ENCODE measurements around the gene FAM186B. TPM values are rescaled to one million over a fixed set of nuclear protein-coding genes. Genes with fewer than 3 reads are reported as not detected.

FAM186B gene
- polyA plus RNA-seq, 4 donors, result 0.37 to 1.0 TPM; not detected in 2

DNA sequence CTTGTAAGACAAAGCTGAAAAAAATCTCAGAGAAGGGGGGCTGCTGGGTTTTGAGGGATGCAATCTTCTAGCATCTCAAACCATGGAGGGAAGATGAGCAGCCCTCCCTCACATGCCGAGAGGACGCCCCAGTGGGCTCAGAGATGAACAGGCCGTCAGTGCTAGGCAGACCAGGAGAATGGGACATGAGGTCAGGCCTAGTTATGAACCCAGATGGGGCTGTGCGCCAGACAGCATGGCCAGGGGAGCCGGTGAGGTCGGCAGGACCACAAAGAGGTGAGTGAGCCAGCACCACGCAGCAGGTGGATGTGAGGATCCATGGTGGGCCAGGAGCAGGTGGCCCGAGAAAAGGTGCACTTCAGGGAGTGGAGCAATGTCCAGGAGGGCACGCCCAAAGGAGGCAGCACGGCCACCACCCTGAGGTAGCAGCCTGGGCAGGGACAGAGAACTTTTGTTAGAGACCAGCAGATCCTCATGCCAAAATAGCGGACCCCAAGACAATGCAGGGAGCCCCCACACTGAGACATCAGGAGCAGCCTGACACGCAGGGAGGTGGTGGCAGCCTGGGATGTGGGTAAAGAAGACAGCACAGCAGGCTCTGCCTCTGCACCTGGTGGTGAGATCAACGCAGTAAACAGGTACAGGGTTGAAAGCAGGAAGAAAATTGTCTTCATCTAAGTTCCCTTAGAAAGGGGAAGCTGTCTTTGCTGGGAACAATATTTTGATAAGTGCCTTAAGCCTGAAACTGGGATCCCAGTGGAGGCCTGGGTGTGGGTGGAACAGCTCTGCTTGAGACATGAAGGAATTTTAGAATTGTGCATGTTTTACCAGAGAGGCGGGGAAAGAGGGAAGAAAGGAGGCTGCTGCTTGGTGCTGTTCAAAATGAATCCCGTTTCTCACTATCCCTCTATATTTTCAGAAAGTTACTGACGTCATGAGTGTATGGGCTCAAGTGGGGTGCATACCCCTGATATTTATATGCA lies 19.7 kb downstream of the FAM186B start:
- H3K36me3 ChIP-seq (ENCODE audit: control insufficient read depth in 3 of 3, insufficient read depth in 2 of 3, low read depth in 1 of 3, low read length in 3 of 3), result peaks cover 0 to 48% (median 0%) of the 10 kb centered on the region in 3 donors
- H3K4me3 ChIP-seq (ENCODE audit: low read depth in 1 of 3, low read length in 3 of 3), result no peak overlapping the region
- DNase-seq, result no peak
- H3K27ac ChIP-seq (ENCODE audit: low read depth in 1 of 3, low read length in 2 of 3), result no peak overlapping the region
- peaks cover 0 to 6% (median 0%) of the 10 kb centered on the region in 3 donors for H3K4me1 ChIP-seq (ENCODE audit: control insufficient read depth in 3 of 3, insufficient read depth in 2 of 3, low read depth in 1 of 3, low read length in 2 of 3)
- FAIRE-seq, result no peak
- no peaks in the 10 kb centered on the region for H3K27me3 ChIP-seq (ENCODE audit: control insufficient read depth in 3 of 3, insufficient read depth in 3 of 3, low read length in 3 of 3)
- WGBS, 3 donors, result 72 to 84% (median 82%) methylated on average over 16 of the region's 16 CpGs
- no peaks in the 10 kb centered on the region for H3K9me3 ChIP-seq (ENCODE audit: control insufficient read depth in 2 of 2, insufficient read depth in 1 of 2, low read depth in 1 of 2, low read length in 1 of 2)

DNA sequence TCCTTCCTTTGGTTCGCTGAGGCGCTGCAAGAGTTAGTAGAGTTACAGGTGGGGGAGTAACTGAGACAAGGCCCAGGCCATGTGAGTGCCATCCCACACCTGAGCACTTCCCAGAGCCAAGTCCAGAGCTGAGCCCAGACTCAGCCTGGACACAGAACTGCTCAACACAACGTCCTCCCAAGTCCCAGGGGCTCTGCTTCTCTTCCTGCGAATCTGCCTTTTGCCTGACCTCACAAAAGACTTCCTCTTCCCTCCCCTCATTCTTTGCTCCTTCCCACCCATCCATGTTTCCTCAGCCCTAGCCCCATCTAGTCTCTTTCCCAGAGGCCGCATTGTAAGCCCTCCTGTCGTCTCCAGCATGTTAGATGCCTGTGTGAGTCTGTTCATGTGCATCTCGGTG lies 20.8 kb downstream of the FAM186B start:
- Histone ChIP-seq H3K9me3 (ENCODE audit: control insufficient read depth in 2 of 2, insufficient read depth in 1 of 2, low read depth in 1 of 2, low read length in 1 of 2) (no peaks in the 10 kb centered on the region), H3K4me1 (ENCODE audit: control insufficient read depth in 3 of 3, insufficient read depth in 2 of 3, low read depth in 1 of 3, low read length in 2 of 3) (peaks cover 0 to 6% (median 0%) of the 10 kb centered on the region in 3 donors), H3K36me3 (ENCODE audit: control insufficient read depth in 3 of 3, insufficient read depth in 2 of 3, low read depth in 1 of 3, low read length in 3 of 3) (peaks cover 0 to 48% (median 0%) of the 10 kb centered on the region in 3 donors), H3K27me3 (ENCODE audit: control insufficient read depth in 3 of 3, insufficient read depth in 3 of 3, low read length in 3 of 3) (no peaks in the 10 kb centered on the region), H3K27ac (ENCODE audit: low read depth in 1 of 3, low read length in 2 of 3) (no peak overlapping the region), H3K4me3 (ENCODE audit: low read depth in 1 of 3, low read length in 3 of 3) (no peak overlapping the region)
- 83 to 95% (median 92%) methylated on average over 7 of the region's 7 CpGs for WGBS, 3 donors
- FAIRE-seq (no peak), DNase-seq (no peak)

DNA sequence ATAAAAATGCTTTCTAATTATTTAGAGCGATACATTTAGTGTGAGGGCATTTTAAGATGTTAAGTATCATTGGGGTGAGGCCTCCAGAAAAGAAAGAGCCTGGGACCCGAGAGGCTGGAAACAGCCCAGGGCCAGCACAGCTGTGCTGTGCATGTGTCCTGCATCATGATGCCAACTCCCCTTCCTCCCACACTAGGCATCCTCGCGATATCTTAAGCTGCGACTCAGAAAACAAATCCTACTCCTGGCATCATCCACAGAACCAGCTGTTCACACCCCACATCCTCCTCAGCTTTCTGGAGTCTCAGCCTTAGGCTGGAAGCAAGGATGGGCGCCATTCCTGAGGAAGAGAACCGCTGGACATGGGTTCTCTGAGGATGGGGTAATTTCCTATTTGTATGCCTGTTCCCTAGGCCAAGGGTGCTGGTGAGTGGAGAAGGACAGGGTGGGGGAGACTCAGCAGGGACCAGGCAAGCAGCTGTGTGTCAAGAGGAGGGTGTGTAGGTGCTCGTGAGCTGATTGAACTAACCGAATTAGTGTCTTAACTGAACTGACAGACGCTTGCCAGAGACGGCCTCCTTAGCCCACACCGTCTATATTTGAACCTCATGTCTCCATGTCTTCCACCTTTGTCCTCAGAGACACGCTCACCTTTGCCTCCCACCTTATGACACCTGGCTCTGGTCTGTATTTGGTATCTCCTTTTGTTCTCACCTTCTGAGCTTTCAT lies 21.9 kb downstream of the FAM186B start:
- peaks cover 0 to 46% (median 0%) of the 10 kb centered on the region in 3 donors for H3K36me3 ChIP-seq (ENCODE audit: control insufficient read depth in 3 of 3, insufficient read depth in 2 of 3, low read depth in 1 of 3, low read length in 3 of 3)
- no peak overlapping the region for H3K4me3 ChIP-seq (ENCODE audit: low read depth in 1 of 3, low read length in 3 of 3)
- H3K4me1 ChIP-seq (ENCODE audit: control insufficient read depth in 3 of 3, insufficient read depth in 2 of 3, low read depth in 1 of 3, low read length in 2 of 3), result peaks cover 0 to 6% (median 0%) of the 10 kb centered on the region in 3 donors
- DNase-seq (no peak), FAIRE-seq (no peak)
- H3K27ac ChIP-seq (ENCODE audit: low read depth in 1 of 3, low read length in 2 of 3), result no peak overlapping the region
- H3K27me3 ChIP-seq (ENCODE audit: control insufficient read depth in 3 of 3, insufficient read depth in 3 of 3, low read length in 3 of 3), result no peaks in the 10 kb centered on the region
- WGBS, 3 donors, result 80 to 93% (median 84%) methylated on average over 13 of the region's 13 CpGs
- no peaks in the 10 kb centered on the region for H3K9me3 ChIP-seq (ENCODE audit: control insufficient read depth in 2 of 2, insufficient read depth in 1 of 2, low read depth in 1 of 2, low read length in 1 of 2)

DNA sequence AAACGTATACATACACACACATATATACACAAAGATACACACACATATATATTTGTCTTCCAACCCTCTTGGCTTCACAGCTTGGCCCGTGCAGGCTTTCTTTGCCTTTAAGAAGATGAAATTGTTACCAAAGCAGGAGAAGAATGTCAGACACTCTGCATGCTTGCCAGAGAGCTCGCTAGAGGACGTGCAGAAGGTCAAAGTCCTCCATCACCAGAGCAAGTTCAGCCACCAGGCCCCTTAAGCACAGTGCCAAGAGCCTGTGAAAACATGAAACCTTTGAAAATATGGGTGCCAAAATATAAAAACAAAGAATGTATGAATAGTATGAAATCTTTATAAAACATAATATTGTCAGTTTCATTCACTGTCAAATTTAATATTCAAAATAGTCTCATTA lies 22.6 kb downstream of the FAM186B start:
- no peaks in the 10 kb centered on the region for H3K9me3 ChIP-seq (ENCODE audit: control insufficient read depth in 2 of 2, insufficient read depth in 1 of 2, low read depth in 1 of 2, low read length in 1 of 2)
- no peak for FAIRE-seq
- no peak overlapping the region for H3K27ac ChIP-seq (ENCODE audit: low read depth in 1 of 3, low read length in 2 of 3)
- WGBS, 3 donors, result 28 to 52% (median 34%) methylated on average over 4 of the region's 4 CpGs
- no peaks in the 10 kb centered on the region for H3K27me3 ChIP-seq (ENCODE audit: control insufficient read depth in 3 of 3, insufficient read depth in 3 of 3, low read length in 3 of 3)
- no peak overlapping the region for H3K4me3 ChIP-seq (ENCODE audit: low read depth in 1 of 3, low read length in 3 of 3)
- peaks cover 0 to 6% (median 0%) of the 10 kb centered on the region in 3 donors for H3K4me1 ChIP-seq (ENCODE audit: control insufficient read depth in 3 of 3, insufficient read depth in 2 of 3, low read depth in 1 of 3, low read length in 2 of 3)
- peaks cover 0 to 39% (median 0%) of the 10 kb centered on the region in 3 donors for H3K36me3 ChIP-seq (ENCODE audit: control insufficient read depth in 3 of 3, insufficient read depth in 2 of 3, low read depth in 1 of 3, low read length in 3 of 3)
- DNase-seq, result peak; percentile 7 to 30

DNA sequence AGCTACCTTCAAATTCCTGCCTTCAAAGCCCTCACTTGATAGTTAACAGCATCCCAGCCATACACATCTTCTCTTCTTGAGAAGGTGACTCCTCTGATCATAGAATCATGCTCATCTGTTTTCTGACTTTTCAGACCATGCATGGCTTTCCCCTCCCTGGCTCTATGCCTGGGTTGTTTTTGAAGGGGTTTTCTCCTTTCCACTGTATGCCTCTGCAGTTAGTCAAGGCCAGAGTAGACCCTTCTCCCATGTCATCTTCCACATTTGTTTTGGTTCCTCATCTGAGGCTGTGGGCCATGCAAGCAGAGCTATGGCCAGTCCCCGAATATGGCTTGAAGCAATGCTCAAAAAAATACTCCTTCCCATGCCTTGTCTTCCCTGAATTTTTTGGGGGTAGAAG lies 23.2 kb downstream of the FAM186B start:
- peaks cover 0 to 36% (median 0%) of the 10 kb centered on the region in 3 donors for H3K36me3 ChIP-seq (ENCODE audit: control insufficient read depth in 3 of 3, insufficient read depth in 2 of 3, low read depth in 1 of 3, low read length in 3 of 3)
- H3K27ac ChIP-seq (ENCODE audit: low read depth in 1 of 3, low read length in 2 of 3), result no peak overlapping the region
- 71 to 88% (median 79%) methylated on average over 1 of the region's 1 CpG for WGBS, 3 donors
- no peak for FAIRE-seq
- H3K9me3 ChIP-seq (ENCODE audit: control insufficient read depth in 2 of 2, insufficient read depth in 1 of 2, low read depth in 1 of 2, low read length in 1 of 2), result no peaks in the 10 kb centered on the region
- H3K4me1 ChIP-seq (ENCODE audit: control insufficient read depth in 3 of 3, insufficient read depth in 2 of 3, low read depth in 1 of 3, low read length in 2 of 3), result peaks cover 0 to 6% (median 0%) of the 10 kb centered on the region in 3 donors
- no peak for DNase-seq
- H3K4me3 ChIP-seq (ENCODE audit: low read depth in 1 of 3, low read length in 3 of 3), result no peak overlapping the region
- H3K27me3 ChIP-seq (ENCODE audit: control insufficient read depth in 3 of 3, insufficient read depth in 3 of 3, low read length in 3 of 3), result no peaks in the 10 kb centered on the region

DNA sequence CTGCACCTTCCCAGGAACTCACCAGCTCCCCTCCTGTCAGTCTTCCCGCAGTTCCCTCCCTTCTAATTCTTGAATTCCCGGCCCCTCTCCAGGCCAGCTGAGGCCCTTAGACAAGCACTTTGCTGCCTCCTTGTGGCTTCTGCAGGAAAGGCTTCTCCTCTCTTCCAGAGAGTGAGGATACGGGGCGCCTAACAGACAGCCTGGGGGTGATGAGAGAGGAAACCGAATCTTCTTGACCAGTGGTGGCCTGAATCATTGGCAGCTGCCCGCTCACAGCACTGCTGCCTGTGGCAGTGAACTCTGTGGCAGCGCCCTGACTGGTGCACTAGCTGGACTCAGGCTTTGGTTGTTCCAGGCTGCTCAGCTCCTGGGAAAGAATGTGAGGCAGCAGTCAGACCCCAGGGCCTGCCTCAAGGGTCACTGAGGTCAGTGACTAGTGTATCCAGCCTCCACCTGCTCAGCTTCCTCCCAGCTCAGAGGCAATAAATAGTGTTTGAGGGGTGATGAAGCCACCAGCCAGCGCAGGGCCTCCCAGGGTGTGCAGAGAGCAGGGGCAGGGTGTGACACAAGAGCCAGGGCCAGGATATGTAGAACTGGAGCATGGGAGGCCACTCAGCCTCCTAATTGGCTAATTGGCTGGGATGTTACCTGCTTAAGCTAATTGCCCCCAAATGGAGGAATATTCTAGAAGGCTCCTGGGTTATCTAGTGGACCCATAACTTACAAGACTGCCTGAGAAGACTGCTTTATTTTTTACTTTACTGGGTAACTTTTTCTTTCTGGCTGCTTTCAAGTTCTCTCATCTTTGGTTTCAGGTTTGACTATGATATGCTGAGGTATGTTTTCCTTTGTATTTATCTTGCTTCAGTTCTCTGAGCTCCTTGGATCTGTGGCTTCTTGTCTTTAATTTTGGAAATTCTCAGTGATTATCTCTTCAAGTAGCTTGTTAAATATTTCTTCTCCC lies 24.6 kb downstream of the FAM186B start:
- Histone ChIP-seq H3K4me3 (ENCODE audit: low read depth in 1 of 3, low read length in 3 of 3) (no peak overlapping the region), H3K27me3 (ENCODE audit: control insufficient read depth in 3 of 3, insufficient read depth in 3 of 3, low read length in 3 of 3) (no peaks in the 10 kb centered on the region), H3K4me1 (ENCODE audit: control insufficient read depth in 3 of 3, insufficient read depth in 2 of 3, low read depth in 1 of 3, low read length in 2 of 3) (peaks cover 0 to 6% (median 0%) of the 10 kb centered on the region in 3 donors), H3K36me3 (ENCODE audit: control insufficient read depth in 3 of 3, insufficient read depth in 2 of 3, low read depth in 1 of 3, low read length in 3 of 3) (peaks cover 0 to 29% (median 0%) of the 10 kb centered on the region in 3 donors), H3K9me3 (ENCODE audit: control insufficient read depth in 2 of 2, insufficient read depth in 1 of 2, low read depth in 1 of 2, low read length in 1 of 2) (no peaks in the 10 kb centered on the region), H3K27ac (ENCODE audit: low read depth in 1 of 3, low read length in 2 of 3) (no peak overlapping the region)
- WGBS, 3 donors, result 31 to 37% (median 34%) methylated on average over 8 of the region's 8 CpGs
- DNase-seq (peak; percentile 73 to 82), FAIRE-seq (no peak)

DNA sequence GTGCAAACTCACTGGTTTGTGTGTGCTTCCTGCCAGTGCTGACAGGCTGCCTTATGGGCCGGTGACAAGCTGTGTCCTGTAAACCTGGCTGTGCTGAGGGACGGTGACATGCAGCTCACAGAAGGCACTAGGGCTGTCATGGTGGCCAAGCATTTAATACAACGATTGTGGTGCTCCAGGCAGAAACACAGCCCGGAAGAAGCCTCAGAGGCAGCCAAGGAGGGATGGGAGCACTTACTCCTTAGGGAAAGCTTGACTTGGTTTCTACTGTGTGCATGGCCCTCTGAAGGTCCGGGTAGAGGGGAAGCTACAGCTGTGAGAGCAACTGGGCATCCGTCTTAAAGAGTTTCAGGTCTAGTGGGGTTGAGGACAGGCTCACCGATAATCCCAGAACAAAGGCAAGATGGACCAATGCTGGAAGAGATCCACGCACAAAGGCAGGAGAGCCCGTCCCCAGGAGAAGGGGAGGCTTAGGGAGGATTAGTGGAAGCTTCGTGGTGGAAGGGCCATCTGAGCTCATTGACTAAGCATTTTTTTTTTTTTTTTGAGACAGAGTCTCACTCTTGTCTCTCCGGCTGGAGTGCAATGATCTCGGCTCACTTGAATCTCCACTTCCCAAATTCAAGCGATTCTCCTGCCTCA lies 26.8 kb downstream of the FAM186B start:
- DNase-seq (no peak), FAIRE-seq (no peak)
- WGBS, 3 donors, result 86 to 89% (median 88%) methylated on average over 13 of the region's 13 CpGs
- Histone ChIP-seq H3K4me3 (ENCODE audit: low read depth in 1 of 3, low read length in 3 of 3) (no peak overlapping the region), H3K27me3 (ENCODE audit: control insufficient read depth in 3 of 3, insufficient read depth in 3 of 3, low read length in 3 of 3) (no peaks in the 10 kb centered on the region), H3K9me3 (ENCODE audit: control insufficient read depth in 2 of 2, insufficient read depth in 1 of 2, low read depth in 1 of 2, low read length in 1 of 2) (no peaks in the 10 kb centered on the region), H3K27ac (ENCODE audit: low read depth in 1 of 3, low read length in 2 of 3) (no peak overlapping the region), H3K4me1 (ENCODE audit: control insufficient read depth in 3 of 3, insufficient read depth in 2 of 3, low read depth in 1 of 3, low read length in 2 of 3) (peaks cover 0 to 6% (median 0%) of the 10 kb centered on the region in 3 donors), H3K36me3 (ENCODE audit: control insufficient read depth in 3 of 3, insufficient read depth in 2 of 3, low read depth in 1 of 3, low read length in 3 of 3) (peaks cover 0 to 13% (median 2%) of the 10 kb centered on the region in 3 donors)
